Measurements from ENCODE around the gene UTP18. TPM values are rescaled to one million over a fixed set of nuclear protein-coding genes. Genes with fewer than 3 reads are reported as not detected.

Gene UTP18
- total RNA-seq, 3 donors from 2014 or later (not counting 1 experiment from before 2014, with no cell fraction given), result 33.5 to 40.3 (median 34.6) TPM

- no peak overlapping the region for H3K4me3 Mint-ChIP-seq
- DNase-seq, result no peak
Observed at GRCh38 chr17:51270636-51271035, 10.3 kb downstream of the UTP18 start.

DNA sequence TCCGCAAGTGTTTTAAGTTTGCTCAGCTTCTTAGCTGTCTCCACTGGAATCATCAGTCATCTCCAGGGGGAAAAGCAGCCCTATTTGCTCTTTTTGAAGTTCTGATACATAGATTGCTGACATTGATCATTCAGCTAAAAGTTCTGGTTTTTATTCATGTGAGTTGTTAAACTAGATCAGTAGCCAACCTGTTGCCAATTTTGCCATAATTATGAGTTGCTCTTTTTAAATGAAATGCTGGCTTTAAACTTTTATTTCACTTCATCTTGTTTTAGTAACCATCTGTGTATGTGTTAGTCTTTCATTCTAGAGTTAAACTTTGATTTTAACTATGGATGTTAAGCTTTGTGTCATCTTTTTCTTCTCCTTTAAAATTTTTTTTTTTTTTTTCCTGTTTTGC is 12.5 kb downstream of the UTP18 start:
- 100% methylated on average over 1 of the region's 1 CpG for WGBS (ENCODE audit: insufficient coverage)
- H3K4me1 ChIP-seq (ENCODE audit: control insufficient read depth, insufficient read depth, low read length), result no peaks in the 10 kb centered on the region
- no peak overlapping the region for H3K27ac ChIP-seq (ENCODE audit: low read length)
- DNase-seq (no peak), ATAC-seq (no peak)
- Mint-ChIP-seq H3K4me3 (no peak overlapping the region), H3K27me3 (ENCODE audit: low read depth in 2 of 2) (no peaks in the 10 kb centered on the region), H3K4me1 (peaks cover 19 to 23% of the 10 kb centered on the region in 2 donors), H3K9me3 (no peaks in the 10 kb centered on the region), H3K27ac (no peak overlapping the region), H3K36me3 (peaks cover 11% of the 10 kb centered on the region)
- no peaks in the 10 kb centered on the region for H3K9me3 ChIP-seq (ENCODE audit: control insufficient read depth, insufficient read depth, low read length)
- peaks cover 83% of the 10 kb centered on the region for H3K36me3 ChIP-seq (ENCODE audit: control insufficient read depth, insufficient read depth, low read length)
- no peak overlapping the region for H3K4me3 ChIP-seq (ENCODE audit: low read length)
- no peaks in the 10 kb centered on the region for H3K27me3 ChIP-seq (ENCODE audit: control insufficient read depth, insufficient read depth, low read length)
- TF ChIP-seq, protein P1, sequence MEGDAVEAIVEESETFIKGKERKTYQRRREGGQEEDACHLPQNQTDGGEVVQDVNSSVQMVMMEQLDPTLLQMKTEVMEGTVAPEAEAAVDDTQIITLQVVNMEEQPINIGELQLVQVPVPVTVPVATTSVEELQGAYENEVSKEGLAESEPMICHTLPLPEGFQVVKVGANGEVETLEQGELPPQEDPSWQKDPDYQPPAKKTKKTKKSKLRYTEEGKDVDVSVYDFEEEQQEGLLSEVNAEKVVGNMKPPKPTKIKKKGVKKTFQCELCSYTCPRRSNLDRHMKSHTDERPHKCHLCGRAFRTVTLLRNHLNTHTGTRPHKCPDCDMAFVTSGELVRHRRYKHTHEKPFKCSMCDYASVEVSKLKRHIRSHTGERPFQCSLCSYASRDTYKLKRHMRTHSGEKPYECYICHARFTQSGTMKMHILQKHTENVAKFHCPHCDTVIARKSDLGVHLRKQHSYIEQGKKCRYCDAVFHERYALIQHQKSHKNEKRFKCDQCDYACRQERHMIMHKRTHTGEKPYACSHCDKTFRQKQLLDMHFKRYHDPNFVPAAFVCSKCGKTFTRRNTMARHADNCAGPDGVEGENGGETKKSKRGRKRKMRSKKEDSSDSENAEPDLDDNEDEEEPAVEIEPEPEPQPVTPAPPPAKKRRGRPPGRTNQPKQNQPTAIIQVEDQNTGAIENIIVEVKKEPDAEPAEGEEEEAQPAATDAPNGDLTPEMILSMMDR (IDR thresholded peaks at IDR 0.05), result no peak
- intact Hi-C loops (cut with micrococcal nuclease), result no loop called here

More at GRCh38 chr17:51270636-51271035, 10.3 kb downstream of the UTP18 start:
- no CpG with 5 or more reads among the region's 1 CpG for WGBS (ENCODE audit: insufficient coverage)
- no peaks in the 10 kb centered on the region for H3K9me3 ChIP-seq (ENCODE audit: control insufficient read depth, insufficient read depth, low read length)
- Mint-ChIP-seq H3K27ac (peak overlapping the region in 1 of 2 donors; percentile 11), H3K27me3 (ENCODE audit: low read depth in 2 of 2) (no peaks in the 10 kb centered on the region), H3K4me1 (peaks cover 19 to 23% of the 10 kb centered on the region in 2 donors), H3K9me3 (no peaks in the 10 kb centered on the region), H3K36me3 (peaks cover 16% of the 10 kb centered on the region)
- H3K4me3 ChIP-seq (ENCODE audit: low read length), result no peak overlapping the region
- intact Hi-C loops (cut with micrococcal nuclease), result no loop called here
- no peaks in the 10 kb centered on the region for H3K27me3 ChIP-seq (ENCODE audit: control insufficient read depth, insufficient read depth, low read length)
- peaks cover 82% of the 10 kb centered on the region for H3K36me3 ChIP-seq (ENCODE audit: control insufficient read depth, insufficient read depth, low read length)
- H3K27ac ChIP-seq (ENCODE audit: low read length), result no peak overlapping the region
- TF ChIP-seq, protein P1 (IDR thresholded peaks at IDR 0.05), result no peak
- ATAC-seq, result no peak
- no peaks in the 10 kb centered on the region for H3K4me1 ChIP-seq (ENCODE audit: control insufficient read depth, insufficient read depth, low read length)

GRCh38 chr17:51275381-51275780 is 15.0 kb downstream of the UTP18 start:
- Mint-ChIP-seq H3K27me3 (ENCODE audit: low read depth in 2 of 2) (no peaks in the 10 kb centered on the region), H3K36me3 (peaks cover 25% of the 10 kb centered on the region), H3K27ac (no peak overlapping the region), H3K4me3 (no peak overlapping the region), H3K9me3 (no peaks in the 10 kb centered on the region), H3K4me1 (peaks cover 19 to 20% of the 10 kb centered on the region in 2 donors)
- WGBS (ENCODE audit: insufficient coverage), result 100% methylated on average over 1 of the region's 1 CpG
- Histone ChIP-seq H3K4me3 (ENCODE audit: low read length) (no peak overlapping the region), H3K36me3 (ENCODE audit: control insufficient read depth, insufficient read depth, low read length) (peaks cover 86% of the 10 kb centered on the region), H3K9me3 (ENCODE audit: control insufficient read depth, insufficient read depth, low read length) (no peaks in the 10 kb centered on the region), H3K27ac (ENCODE audit: low read length) (no peak overlapping the region), H3K4me1 (ENCODE audit: control insufficient read depth, insufficient read depth, low read length) (no peaks in the 10 kb centered on the region), H3K27me3 (ENCODE audit: control insufficient read depth, insufficient read depth, low read length) (no peaks in the 10 kb centered on the region)
- no peak for ATAC-seq
- TF ChIP-seq, protein P1 (IDR thresholded peaks at IDR 0.05), result no peak
- DNase-seq, result no peak
- intact Hi-C loops (cut with micrococcal nuclease), result no loop called here

DNA sequence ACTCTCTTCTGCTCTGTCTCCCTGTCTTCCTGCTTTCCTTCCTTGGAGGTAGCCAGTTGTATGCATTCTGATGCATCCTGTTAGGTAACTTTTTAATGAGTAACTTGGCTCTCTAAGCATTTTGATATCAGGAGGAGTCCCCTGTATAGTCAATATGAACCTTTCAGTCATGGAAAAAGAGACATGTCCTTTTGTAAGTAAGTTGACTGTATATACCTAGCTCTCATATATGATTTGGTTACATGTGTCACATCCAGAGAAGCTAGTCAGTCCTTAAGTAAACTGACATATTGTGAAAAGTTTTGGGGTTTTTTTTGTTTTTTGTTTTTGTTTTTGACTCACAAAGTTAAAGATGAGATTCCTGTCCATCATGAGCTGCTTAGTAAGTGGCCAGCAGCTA is 18.8 kb downstream of the UTP18 start:
- intact Hi-C loops (cut with micrococcal nuclease), result no loop called here
- H3K4me1 Mint-ChIP-seq, result peaks cover 1 to 6% of the 10 kb centered on the region in 2 donors
- peaks cover 17% of the 10 kb centered on the region for H3K36me3 Mint-ChIP-seq
- H3K4me3 Mint-ChIP-seq, result no peak overlapping the region
- no peaks in the 10 kb centered on the region for H3K27me3 Mint-ChIP-seq (ENCODE audit: low read depth in 2 of 2)
- Histone ChIP-seq H3K27me3 (ENCODE audit: control insufficient read depth, insufficient read depth, low read length) (no peaks in the 10 kb centered on the region), H3K27ac (ENCODE audit: low read length) (no peak overlapping the region), H3K4me3 (ENCODE audit: low read length) (no peak overlapping the region), H3K36me3 (ENCODE audit: control insufficient read depth, insufficient read depth, low read length) (peaks cover 76% of the 10 kb centered on the region), H3K9me3 (ENCODE audit: control insufficient read depth, insufficient read depth, low read length) (no peaks in the 10 kb centered on the region), H3K4me1 (ENCODE audit: control insufficient read depth, insufficient read depth, low read length) (no peaks in the 10 kb centered on the region)
- no peak for DNase-seq
- no peak overlapping the region for H3K27ac Mint-ChIP-seq
- ATAC-seq, result no peak
- H3K9me3 Mint-ChIP-seq, result no peaks in the 10 kb centered on the region
- TF ChIP-seq, protein P1 (IDR thresholded peaks at IDR 0.05), result no peak

Measured in natural killer cell (primary cell).